HepG2 (cell line): ENCODE measurements around the gene PRKAR1A. TPM values are rescaled to one million over a fixed set of nuclear protein-coding genes. Genes with fewer than 3 reads are reported as not detected.

ENCODE experiments used
- CEBPB ChIP-seq: IDR thresholded peaks from 2 replicates; pipeline ENCODE4 v1.6.1; 2011; ENCODE audit warnings: low read depth, low read length, improper control_type of control experiment, borderline replicate concordance
- KAT8 ChIP-seq: IDR thresholded peaks from 2 replicates; pipeline ENCODE4 v1.6.1; 2016; ENCODE audit warnings: missing genetic modification reagents, missing compliant biosample characterization
- MED1 ChIP-seq: sonication (generic); formaldehyde crosslinking; IDR thresholded peaks from 2 replicates; pipeline ENCODE4 v1.4.0; 2020; ENCODE audit warnings: missing genetic modification reagents
- PAWR ChIP-seq: sonication (generic); formaldehyde crosslinking; IDR thresholded peaks from 2 replicates; pipeline ENCODE4 v1.4.0; 2020; ENCODE audit warnings: missing genetic modification reagents, mild to moderate bottlenecking, borderline replicate concordance
- RARA ChIP-seq: IDR thresholded peaks from 2 replicates; pipeline ENCODE4 v1.6.1; 2016; ENCODE audit warnings: missing genetic modification reagents, missing compliant biosample characterization
- SIN3A ChIP-seq: IDR thresholded peaks from 2 replicates; pipeline ENCODE4 v1.6.1; 2011; ENCODE audit warnings: low read depth, mild to moderate bottlenecking, control low read depth, low read length, borderline replicate concordance
- SP5 ChIP-seq: IDR thresholded peaks from 2 replicates; pipeline ENCODE4 v1.6.1; 2016; ENCODE audit warnings: low read depth, borderline replicate concordance
- SPEN ChIP-seq: sonication (generic); formaldehyde crosslinking; IDR thresholded peaks from 2 replicates; pipeline ENCODE4 v1.5.1; 2020; ENCODE audit warnings: low read depth, mild to moderate bottlenecking, missing genetic modification reagents
- STAT5B ChIP-seq: sonication (generic); formaldehyde crosslinking; IDR thresholded peaks from 2 replicates; pipeline ENCODE4 v1.4.0; 2020; ENCODE audit warnings: missing genetic modification reagents
- ZBTB7A ChIP-seq: sonication (generic); formaldehyde crosslinking; IDR thresholded peaks from 2 replicates; pipeline ENCODE4 v1.8.0; 2022; ENCODE audit warnings: mild to moderate bottlenecking, missing genetic modification reagents
- ZFX ChIP-seq: sonication (generic); formaldehyde crosslinking; IDR thresholded peaks from 2 replicates; pipeline ENCODE4 v1.4.0; 2020; ENCODE audit warnings: mild to moderate bottlenecking, low read depth, missing genetic modification reagents, moderate library complexity
- ZNF234 ChIP-seq: sonication (generic); formaldehyde crosslinking; conservative IDR thresholded peaks from 2 replicates; pipeline ENCODE4 v1.5.1; 2020; ENCODE audit warnings: mild to moderate bottlenecking, missing genetic modification reagents
- ZNF746 ChIP-seq: sonication (generic); formaldehyde crosslinking; IDR thresholded peaks from 2 replicates; pipeline ENCODE4 v1.8.0; 2022; ENCODE audit warnings: mild to moderate bottlenecking, missing genetic modification reagents
- polyA plus RNA-seq, 8 experiments: library from polyadenylated mRNA; depleted of rRNA in 3 of 8; stranded (reverse) in 7 of 8; unstranded in 1 of 8; fragments of >200 nt; fragmentation: Illumina TruSeq in 4 of 8; extraction: Trizol in 4 of 8; gene quantifications; 2 replicates each; pipeline versions ENCODE4 v1.2.1 to v1.2.3, GENCODE V29; 2011 to 2016; ENCODE audit warnings: low read depth in 4 of 8, missing spikeins in 1 of 8, mixed read lengths in 1 of 8; ENCODE audit not compliant: insufficient read depth in 1 of 8
- total RNA-seq, 5 experiments: library from RNA; depleted of rRNA; stranded (reverse); fragments of >200 nt; fragmentation: Illumina TruSeq; extraction: Trizol; gene quantifications; 2 replicates each; pipeline ENCODE4 v1.2.3, GENCODE V29; 2016; ENCODE audit warnings: low read depth in 1 of 5
- TF ChIP-seq, protein P1 (sequence below): sonication (generic); formaldehyde crosslinking; IDR thresholded peaks from 2 replicates; pipeline ENCODE4 v1.4.0; 2020; ENCODE audit warnings: mild to moderate bottlenecking, missing genetic modification reagents
- TF ChIP-seq, protein P2 (sequence below): sonication (generic); formaldehyde crosslinking; conservative IDR thresholded peaks from 2 replicates; pipeline ENCODE4 v1.4.0; 2020; ENCODE audit warnings: mild to moderate bottlenecking, missing genetic modification reagents, moderate library complexity
- TF ChIP-seq, protein P3 (sequence below): IDR thresholded peaks from 2 replicates; pipeline ENCODE4 v1.6.1; 2016; ENCODE audit warnings: mild to moderate bottlenecking
- TF ChIP-seq, protein P4 (sequence below): sonication (generic); formaldehyde crosslinking; IDR thresholded peaks from 2 replicates; pipeline ENCODE4 v1.5.0; 2020; ENCODE audit warnings: mild to moderate bottlenecking, missing genetic modification reagents, moderate library complexity

The PRKAR1A gene
- total and polyA plus RNA-seq, 2 of the 13 experiments (the other 11 are each of a cell fraction or from before 2014, with no cell fraction given): 265 to 266 TPM

DNA sequence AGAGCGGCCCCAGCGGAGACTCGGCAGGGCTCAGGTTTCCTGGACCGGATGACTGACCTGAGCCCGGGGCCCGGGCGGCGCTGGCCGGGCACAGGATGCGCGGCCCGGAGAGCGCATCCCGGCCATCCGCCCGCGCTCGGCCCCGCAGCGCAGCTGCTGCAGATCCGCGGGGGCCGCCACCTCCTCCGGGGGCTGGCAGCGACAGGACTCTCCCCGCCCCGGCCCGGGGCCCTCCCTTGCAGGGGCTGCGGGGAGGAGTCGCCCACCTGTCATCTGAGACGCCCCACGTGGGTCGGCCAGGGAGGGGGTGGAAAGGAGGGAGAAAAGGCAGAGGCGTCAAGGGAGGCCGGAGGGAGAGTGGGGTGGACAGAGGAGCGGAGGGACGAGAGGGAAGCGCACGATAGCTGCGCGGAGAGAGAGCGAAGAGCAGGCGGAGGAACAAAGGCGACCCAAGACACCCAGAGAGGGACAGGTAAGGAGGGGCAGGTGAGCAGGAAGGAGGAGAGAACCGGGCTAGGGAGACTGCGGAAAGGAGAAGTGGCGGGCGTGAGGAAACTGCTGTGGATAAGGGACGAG, 471 bp upstream of the PRKAR1A start (continued):
- TF ChIP-seq, protein P1, sequence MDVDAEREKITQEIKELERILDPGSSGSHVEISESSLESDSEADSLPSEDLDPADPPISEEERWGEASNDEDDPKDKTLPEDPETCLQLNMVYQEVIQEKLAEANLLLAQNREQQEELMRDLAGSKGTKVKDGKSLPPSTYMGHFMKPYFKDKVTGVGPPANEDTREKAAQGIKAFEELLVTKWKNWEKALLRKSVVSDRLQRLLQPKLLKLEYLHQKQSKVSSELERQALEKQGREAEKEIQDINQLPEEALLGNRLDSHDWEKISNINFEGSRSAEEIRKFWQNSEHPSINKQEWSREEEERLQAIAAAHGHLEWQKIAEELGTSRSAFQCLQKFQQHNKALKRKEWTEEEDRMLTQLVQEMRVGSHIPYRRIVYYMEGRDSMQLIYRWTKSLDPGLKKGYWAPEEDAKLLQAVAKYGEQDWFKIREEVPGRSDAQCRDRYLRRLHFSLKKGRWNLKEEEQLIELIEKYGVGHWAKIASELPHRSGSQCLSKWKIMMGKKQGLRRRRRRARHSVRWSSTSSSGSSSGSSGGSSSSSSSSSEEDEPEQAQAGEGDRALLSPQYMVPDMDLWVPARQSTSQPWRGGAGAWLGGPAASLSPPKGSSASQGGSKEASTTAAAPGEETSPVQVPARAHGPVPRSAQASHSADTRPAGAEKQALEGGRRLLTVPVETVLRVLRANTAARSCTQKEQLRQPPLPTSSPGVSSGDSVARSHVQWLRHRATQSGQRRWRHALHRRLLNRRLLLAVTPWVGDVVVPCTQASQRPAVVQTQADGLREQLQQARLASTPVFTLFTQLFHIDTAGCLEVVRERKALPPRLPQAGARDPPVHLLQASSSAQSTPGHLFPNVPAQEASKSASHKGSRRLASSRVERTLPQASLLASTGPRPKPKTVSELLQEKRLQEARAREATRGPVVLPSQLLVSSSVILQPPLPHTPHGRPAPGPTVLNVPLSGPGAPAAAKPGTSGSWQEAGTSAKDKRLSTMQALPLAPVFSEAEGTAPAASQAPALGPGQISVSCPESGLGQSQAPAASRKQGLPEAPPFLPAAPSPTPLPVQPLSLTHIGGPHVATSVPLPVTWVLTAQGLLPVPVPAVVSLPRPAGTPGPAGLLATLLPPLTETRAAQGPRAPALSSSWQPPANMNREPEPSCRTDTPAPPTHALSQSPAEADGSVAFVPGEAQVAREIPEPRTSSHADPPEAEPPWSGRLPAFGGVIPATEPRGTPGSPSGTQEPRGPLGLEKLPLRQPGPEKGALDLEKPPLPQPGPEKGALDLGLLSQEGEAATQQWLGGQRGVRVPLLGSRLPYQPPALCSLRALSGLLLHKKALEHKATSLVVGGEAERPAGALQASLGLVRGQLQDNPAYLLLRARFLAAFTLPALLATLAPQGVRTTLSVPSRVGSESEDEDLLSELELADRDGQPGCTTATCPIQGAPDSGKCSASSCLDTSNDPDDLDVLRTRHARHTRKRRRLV (CRISPR knock-in tag): 0 out of 2 replicates have a peak, but pooled peaks have one; percentile 44
- TF ChIP-seq SPEN (CRISPR knock-in tag) (no peak; the same call in 1 of the 2 replicates), RARA (CRISPR knock-in tag) (peak; percentile 10; the same call in 1 of the 2 replicates), ZNF746 (CRISPR knock-in tag) (peak; percentile 91), ZNF234 (CRISPR knock-in tag) (no peak), KAT8 (no peak), SIN3A (0 out of 2 replicates have a peak, but pooled peaks have one; percentile 45), ZBTB7A (peak; percentile 80), PAWR (CRISPR knock-in tag) (no peak), ZFX (CRISPR knock-in tag) (peak; percentile 66), SP5 (no peak), MED1 (CRISPR knock-in tag) (0 out of 2 replicates have a peak, but pooled peaks have one; percentile 72), STAT5B (CRISPR knock-in tag) (no peak), CEBPB (no peak)
- TF ChIP-seq, protein P2, sequence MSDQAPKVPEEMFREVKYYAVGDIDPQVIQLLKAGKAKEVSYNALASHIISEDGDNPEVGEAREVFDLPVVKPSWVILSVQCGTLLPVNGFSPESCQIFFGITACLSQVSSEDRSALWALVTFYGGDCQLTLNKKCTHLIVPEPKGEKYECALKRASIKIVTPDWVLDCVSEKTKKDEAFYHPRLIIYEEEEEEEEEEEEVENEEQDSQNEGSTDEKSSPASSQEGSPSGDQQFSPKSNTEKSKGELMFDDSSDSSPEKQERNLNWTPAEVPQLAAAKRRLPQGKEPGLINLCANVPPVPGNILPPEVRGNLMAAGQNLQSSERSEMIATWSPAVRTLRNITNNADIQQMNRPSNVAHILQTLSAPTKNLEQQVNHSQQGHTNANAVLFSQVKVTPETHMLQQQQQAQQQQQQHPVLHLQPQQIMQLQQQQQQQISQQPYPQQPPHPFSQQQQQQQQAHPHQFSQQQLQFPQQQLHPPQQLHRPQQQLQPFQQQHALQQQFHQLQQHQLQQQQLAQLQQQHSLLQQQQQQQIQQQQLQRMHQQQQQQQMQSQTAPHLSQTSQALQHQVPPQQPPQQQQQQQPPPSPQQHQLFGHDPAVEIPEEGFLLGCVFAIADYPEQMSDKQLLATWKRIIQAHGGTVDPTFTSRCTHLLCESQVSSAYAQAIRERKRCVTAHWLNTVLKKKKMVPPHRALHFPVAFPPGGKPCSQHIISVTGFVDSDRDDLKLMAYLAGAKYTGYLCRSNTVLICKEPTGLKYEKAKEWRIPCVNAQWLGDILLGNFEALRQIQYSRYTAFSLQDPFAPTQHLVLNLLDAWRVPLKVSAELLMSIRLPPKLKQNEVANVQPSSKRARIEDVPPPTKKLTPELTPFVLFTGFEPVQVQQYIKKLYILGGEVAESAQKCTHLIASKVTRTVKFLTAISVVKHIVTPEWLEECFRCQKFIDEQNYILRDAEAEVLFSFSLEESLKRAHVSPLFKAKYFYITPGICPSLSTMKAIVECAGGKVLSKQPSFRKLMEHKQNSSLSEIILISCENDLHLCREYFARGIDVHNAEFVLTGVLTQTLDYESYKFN (CRISPR knock-in tag): peak; percentile 65
- TF ChIP-seq, protein P3, sequence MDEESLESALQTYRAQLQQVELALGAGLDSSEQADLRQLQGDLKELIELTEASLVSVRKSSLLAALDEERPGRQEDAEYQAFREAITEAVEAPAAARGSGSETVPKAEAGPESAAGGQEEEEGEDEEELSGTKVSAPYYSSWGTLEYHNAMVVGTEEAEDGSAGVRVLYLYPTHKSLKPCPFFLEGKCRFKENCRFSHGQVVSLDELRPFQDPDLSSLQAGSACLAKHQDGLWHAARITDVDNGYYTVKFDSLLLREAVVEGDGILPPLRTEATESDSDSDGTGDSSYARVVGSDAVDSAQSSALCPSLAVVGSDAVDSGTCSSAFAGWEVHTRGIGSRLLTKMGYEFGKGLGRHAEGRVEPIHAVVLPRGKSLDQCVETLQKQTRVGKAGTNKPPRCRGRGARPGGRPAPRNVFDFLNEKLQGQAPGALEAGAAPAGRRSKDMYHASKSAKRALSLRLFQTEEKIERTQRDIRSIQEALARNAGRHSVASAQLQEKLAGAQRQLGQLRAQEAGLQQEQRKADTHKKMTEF: no peak
- TF ChIP-seq, protein P4, sequence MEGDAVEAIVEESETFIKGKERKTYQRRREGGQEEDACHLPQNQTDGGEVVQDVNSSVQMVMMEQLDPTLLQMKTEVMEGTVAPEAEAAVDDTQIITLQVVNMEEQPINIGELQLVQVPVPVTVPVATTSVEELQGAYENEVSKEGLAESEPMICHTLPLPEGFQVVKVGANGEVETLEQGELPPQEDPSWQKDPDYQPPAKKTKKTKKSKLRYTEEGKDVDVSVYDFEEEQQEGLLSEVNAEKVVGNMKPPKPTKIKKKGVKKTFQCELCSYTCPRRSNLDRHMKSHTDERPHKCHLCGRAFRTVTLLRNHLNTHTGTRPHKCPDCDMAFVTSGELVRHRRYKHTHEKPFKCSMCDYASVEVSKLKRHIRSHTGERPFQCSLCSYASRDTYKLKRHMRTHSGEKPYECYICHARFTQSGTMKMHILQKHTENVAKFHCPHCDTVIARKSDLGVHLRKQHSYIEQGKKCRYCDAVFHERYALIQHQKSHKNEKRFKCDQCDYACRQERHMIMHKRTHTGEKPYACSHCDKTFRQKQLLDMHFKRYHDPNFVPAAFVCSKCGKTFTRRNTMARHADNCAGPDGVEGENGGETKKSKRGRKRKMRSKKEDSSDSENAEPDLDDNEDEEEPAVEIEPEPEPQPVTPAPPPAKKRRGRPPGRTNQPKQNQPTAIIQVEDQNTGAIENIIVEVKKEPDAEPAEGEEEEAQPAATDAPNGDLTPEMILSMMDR (CRISPR knock-in tag): no peak
